Neural crest cell (in vitro differentiated cells): ENCODE results near the gene PECR. TPM values are rescaled to one million over a fixed set of nuclear protein-coding genes. Genes with fewer than 3 reads are reported as not detected.
"Not testable (repeated sequence)": the region's sequence is repeated elsewhere in the genome, so short reads cannot be mapped to it uniquely, and the experiment has no call there.

Experiments
- DNase-seq: peaks from one replicate; pipeline ENCODE4 v3.0.0; 2021; ENCODE audit warnings: low read depth, mixed read lengths, low spot score
- H3K27ac Mint-ChIP-seq: one replicate; pipeline ENCODE4 v1.8.0; 2021; ENCODE audit warnings: mild to moderate bottlenecking, mixed read lengths; ENCODE audit not compliant: unreplicated experiment
- H3K27me3 Mint-ChIP-seq: 2 replicates; pipeline ENCODE4 v1.8.0; 2021; ENCODE audit warnings: low read depth, mild to moderate bottlenecking, mixed read lengths
- H3K36me3 Mint-ChIP-seq: 2 replicates; pipeline ENCODE4 v1.8.0; 2021; ENCODE audit warnings: low read depth, mild to moderate bottlenecking, mixed read lengths
- H3K4me1 Mint-ChIP-seq: 2 replicates; pipeline ENCODE4 v1.8.0; 2021; ENCODE audit warnings: mixed read lengths
- H3K4me3 Mint-ChIP-seq: one replicate; pipeline ENCODE4 v1.8.0; 2021; ENCODE audit warnings: mild to moderate bottlenecking, mixed read lengths
- H3K9me3 Mint-ChIP-seq: 2 replicates; pipeline ENCODE4 v1.8.0; 2021; ENCODE audit warnings: mixed read lengths
- total RNA-seq: library from RNA; stranded (reverse); gene quantifications from 2 replicates; pipeline ENCODE4 v1.2.1, GENCODE V29; 2021
- TF ChIP-seq, protein P1 (sequence below): fragments of 200-600 bp; sonication (generic); conservative IDR thresholded peaks from 2 replicates; pipeline ENCODE4 v1.5.0; 2021; ENCODE audit warnings: antibody characterized with exemption, mild to moderate bottlenecking

Gene PECR
- total RNA-seq, 1 donor from 2014 or later = 18.2 TPM

DNA sequence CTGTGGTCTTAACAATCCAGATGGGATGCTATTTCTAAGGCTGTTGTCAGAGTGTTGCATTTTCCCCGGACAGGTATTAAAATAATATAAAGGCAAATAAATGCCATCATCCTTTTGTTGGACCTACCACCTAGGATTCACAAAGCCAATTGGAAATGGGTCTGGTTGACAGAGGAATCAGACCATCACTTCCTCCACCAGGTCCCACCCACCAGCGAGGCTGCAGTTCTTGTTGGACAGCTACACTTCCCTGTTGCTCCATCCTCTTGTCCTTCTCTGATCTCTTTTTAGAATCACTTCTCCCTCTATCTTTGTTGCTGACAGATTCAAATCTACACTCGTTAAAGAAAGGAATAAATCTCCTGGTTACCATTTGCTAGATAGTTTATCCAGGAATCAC lies 1.2 kb upstream of the PECR start:
- peak overlapping the region; percentile 86 for H3K4me3 Mint-ChIP-seq
- H3K9me3 Mint-ChIP-seq = no peaks in the 10 kb centered on the region
- no peaks in the 10 kb centered on the region for H3K27me3 Mint-ChIP-seq
- peak overlapping the region; percentile 98 for H3K27ac Mint-ChIP-seq
- peaks cover 57% of the 10 kb centered on the region for H3K4me1 Mint-ChIP-seq
- no peak for DNase-seq
- TF ChIP-seq, protein P1, sequence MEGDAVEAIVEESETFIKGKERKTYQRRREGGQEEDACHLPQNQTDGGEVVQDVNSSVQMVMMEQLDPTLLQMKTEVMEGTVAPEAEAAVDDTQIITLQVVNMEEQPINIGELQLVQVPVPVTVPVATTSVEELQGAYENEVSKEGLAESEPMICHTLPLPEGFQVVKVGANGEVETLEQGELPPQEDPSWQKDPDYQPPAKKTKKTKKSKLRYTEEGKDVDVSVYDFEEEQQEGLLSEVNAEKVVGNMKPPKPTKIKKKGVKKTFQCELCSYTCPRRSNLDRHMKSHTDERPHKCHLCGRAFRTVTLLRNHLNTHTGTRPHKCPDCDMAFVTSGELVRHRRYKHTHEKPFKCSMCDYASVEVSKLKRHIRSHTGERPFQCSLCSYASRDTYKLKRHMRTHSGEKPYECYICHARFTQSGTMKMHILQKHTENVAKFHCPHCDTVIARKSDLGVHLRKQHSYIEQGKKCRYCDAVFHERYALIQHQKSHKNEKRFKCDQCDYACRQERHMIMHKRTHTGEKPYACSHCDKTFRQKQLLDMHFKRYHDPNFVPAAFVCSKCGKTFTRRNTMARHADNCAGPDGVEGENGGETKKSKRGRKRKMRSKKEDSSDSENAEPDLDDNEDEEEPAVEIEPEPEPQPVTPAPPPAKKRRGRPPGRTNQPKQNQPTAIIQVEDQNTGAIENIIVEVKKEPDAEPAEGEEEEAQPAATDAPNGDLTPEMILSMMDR = no peak
- H3K36me3 Mint-ChIP-seq = peaks cover 4% of the 10 kb centered on the region

DNA sequence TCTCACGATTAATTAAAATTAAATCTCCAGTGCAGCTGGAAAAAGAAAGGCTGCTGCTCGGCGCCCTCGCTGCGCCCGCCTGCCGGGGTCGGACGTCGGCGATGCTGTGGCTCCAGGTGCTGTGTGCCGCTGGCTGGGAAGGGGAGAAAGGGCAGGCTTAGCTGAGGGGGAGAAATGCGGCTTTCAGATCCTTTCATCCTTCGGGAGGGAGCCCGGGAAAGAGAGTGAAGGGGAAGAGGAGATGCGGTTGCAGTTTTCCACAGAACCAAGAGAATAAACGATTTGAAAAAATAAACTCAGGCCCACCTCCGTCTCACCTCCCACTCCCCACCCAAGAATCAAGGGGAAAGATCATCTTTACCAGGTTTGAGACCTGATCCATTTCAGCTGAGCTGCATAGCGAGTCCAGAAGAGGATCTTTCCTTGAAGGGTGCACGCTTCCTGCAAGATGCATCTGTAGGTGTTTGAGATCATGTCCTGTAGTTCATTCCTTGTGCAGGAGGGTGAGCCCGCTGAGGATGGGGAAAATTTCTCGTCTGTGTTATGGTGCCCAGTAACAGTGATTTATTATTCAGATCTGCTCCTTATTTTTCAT lies 605 bp upstream of the PECR start:
- Mint-ChIP-seq H3K36me3 (peaks cover 4% of the 10 kb centered on the region), H3K4me3 (peak overlapping the region; percentile 86), H3K27me3 (no peaks in the 10 kb centered on the region), H3K27ac (peak overlapping the region; percentile 98), H3K9me3 (no peaks in the 10 kb centered on the region), H3K4me1 (peaks cover 57% of the 10 kb centered on the region)
- TF ChIP-seq, protein P1 = no peak
- DNase-seq = no peak

DNA sequence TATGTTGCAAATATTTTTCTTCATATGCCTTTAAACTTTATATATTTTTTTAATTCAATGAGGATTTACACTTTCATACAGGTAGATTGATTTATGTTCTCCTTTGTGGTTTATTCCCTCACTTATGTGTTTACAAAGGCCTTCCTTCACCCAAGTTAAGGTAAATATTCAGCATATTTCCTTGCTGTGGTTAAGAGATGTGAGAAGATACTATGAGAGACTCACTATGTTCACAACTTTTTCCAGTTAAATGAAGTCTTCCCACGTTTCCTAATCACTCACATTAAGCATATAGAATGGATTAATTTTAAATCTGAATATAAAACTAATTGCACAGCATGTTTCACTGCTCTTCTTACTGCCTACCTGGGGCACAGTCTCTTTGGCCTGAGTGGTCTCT lies 597 bp downstream of the PECR start:
- peak overlapping the region; percentile 83 for H3K27ac Mint-ChIP-seq
- H3K9me3 Mint-ChIP-seq = no peaks in the 10 kb centered on the region
- no peaks in the 10 kb centered on the region for H3K36me3 Mint-ChIP-seq
- no peak for DNase-seq
- TF ChIP-seq, protein P1 = no peak
- peak overlapping the region; percentile 86 for H3K4me3 Mint-ChIP-seq
- H3K27me3 Mint-ChIP-seq = no peaks in the 10 kb centered on the region
- peaks cover 47% of the 10 kb centered on the region for H3K4me1 Mint-ChIP-seq

DNA sequence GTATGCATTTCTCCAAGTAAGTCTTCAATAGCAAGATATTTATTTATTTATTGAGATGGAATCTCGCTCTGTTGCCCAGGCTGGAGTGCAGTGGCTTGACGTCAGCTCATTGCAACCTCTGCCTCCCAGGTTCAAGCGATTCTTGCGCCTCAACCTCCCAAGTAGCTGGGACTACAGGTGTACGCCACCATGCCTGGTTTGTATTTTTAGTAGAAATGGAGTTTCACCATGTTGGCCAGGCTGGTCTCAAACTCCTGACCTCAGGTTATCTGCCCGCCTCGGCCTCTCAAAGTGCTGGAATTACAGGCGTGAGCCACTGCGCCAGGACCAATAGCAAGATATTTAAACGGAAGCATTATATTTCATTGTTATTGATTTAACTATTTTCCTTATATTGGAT lies 1.6 kb downstream of the PECR start:
- H3K27me3 Mint-ChIP-seq, DNase-seq, H3K9me3 Mint-ChIP-seq, H3K27ac Mint-ChIP-seq, H3K36me3 Mint-ChIP-seq: not testable (repeated sequence)
- peak overlapping the region; percentile 24 for H3K4me3 Mint-ChIP-seq
- H3K4me1 Mint-ChIP-seq = peaks cover 48% of the 10 kb centered on the region

DNA sequence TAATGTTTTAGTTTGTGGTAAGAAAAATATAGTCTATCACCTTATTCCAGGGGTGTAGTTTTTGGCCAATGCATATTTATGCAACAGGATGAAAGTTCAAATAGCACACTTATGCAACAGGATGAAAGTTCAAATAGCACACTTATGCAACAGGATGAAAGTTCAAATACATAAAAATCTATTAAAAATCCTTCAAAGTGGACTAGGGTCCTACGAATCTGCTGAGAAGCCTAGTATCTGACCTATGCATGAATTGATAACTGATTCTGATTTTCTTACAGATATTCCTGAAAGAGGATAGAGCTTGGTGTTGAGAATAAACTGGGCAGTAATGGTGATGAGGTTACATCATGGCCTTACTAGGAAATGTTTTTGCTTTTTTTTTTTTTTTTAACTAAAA lies 2.8 kb downstream of the PECR start:
- H3K27ac Mint-ChIP-seq = no peak overlapping the region
- TF ChIP-seq, protein P1 = no peak
- no peaks in the 10 kb centered on the region for H3K9me3 Mint-ChIP-seq
- H3K36me3 Mint-ChIP-seq = peaks cover under 1% of the 10 kb centered on the region
- H3K4me1 Mint-ChIP-seq = peaks cover 36% of the 10 kb centered on the region
- no peak for DNase-seq
- H3K27me3 Mint-ChIP-seq = no peaks in the 10 kb centered on the region
- peak overlapping the region; percentile 42 for H3K4me3 Mint-ChIP-seq

DNA sequence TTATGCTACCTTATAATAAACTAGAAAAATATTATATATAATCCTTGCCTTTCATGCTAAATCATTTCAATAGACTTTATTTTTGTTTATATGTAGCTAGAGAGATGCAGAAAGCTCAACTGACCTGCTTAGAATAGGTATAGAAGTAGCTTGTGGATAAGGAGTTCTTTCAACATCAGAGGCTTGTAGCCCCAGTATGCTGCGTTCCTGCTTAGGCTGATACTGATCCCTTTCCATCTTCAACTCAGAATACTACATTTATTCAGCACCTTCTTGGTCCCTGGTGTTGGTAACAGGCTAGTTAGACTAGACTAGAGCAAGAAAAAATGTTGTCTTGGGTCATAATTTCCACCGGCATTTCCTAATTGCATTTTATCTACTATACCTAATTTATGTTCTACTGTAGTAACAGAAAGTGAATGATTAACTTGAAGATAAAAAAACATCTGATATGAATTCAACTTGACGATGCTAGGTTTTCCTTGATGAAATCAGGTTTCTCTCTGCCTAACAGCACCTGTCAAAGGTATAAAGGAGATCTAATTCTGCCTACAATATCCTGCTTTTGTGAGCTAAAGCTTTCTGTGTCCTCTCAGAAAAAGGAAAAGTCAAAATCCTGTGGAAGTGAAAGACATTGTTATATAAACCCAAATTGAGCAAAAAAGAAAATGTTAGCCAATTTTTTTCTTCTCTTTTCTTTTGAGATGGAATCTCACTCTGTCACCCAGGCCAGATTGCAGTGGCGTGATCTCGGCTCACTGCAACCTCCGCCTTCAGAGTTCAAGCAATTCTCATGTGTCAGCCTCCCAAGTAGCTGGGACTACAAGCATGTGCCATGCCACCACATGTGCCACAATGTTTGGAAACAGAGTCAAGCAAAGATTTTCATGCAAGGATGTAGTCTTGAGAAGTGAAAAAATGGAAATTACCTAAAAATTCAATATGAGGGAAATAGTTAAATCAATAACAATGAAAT lies 5.8 kb downstream of the PECR start:
- Mint-ChIP-seq H3K4me3 (peak overlapping the region; percentile 25), H3K27me3 (no peaks in the 10 kb centered on the region), H3K27ac (no peak overlapping the region), H3K36me3 (peaks cover 2% of the 10 kb centered on the region), H3K4me1 (peaks cover 13% of the 10 kb centered on the region), H3K9me3 (no peaks in the 10 kb centered on the region)
- TF ChIP-seq, protein P1 = no peak
- no peak for DNase-seq
